Mucosa of gallbladder (tissue), 1 donor: ENCODE measurements around the gene OTOP2. TPM values are rescaled to one million over a fixed set of nuclear protein-coding genes. Genes with fewer than 3 reads are reported as not detected.

ENCODE experiments used
- DNase-seq: peaks from one replicate; pipeline ENCODE4 v3.0.0-alpha.2; 2020; ENCODE audit warnings: low spot score
- total RNA-seq: library from RNA; stranded (reverse); gene quantifications from one replicate; pipeline ENCODE4 v1.2.1, GENCODE V29; 2021
- donor health status: DM: no; HTN: no; CAD: no.

The OTOP2 gene
- total RNA-seq, 1 donor from 2014 or later = not detected

- DNase-seq = peak; percentile 70
Observed at GRCh38 chr17:74923538-74924249, 379 bp upstream of the OTOP2 start.

GRCh38 chr17:74925242-74925641 lies 1.2 kb downstream of the OTOP2 start:
- DNase-seq = no peak

DNA sequence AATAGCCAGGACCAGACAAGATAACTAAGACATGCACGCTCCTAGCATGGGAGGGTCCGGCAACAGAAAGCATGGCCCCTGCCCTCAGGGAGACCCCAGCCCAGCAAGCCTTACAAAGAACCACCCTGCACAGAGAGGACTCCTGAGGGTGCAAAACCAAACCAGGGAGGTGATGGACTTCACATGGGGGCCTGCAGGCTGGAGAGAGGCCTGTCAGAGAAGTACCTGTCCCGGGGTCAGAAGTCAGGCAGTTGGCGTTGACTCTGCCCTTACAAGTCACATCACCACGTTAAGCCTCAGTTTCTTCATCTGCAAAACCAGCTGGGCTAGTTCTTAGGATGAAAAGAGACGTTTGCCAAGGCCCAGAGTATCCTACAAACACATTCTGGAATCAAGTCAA lies 4.7 kb downstream of the OTOP2 start:
- DNase-seq = no peak

GRCh38 chr17:74930535-74931036 lies 6.5 kb downstream of the OTOP2 start:
- DNase-seq = no peak

DNA sequence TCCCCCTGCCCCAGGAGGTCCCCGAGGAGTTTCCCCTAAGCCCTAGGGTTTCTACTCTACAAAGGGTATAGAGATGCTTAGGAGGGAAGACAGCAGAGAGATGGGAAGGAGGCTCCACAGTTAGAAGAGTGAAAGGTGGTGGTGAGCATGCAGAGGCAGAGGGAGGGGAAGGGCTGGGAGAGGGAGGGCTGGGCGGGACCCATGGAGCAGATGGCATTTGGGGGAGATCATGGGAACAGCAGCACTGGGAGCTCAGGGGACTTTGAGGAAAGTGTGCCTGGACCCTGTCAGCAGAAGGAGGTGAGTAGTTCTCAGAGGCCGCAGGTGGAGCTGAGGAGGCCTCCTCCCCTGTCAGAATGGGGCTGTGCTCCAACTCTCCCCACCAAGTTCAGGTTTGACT lies 11.0 kb downstream of the OTOP2 start:
- DNase-seq = no peak

GRCh38 chr17:74935585-74936469 lies 11.8 kb downstream of the OTOP2 start, which contains the start of gene OTOP3:
OTOP3 (plus strand) TSS chr17:74935898; CDS start chr17:74935922, 24 bp downstream.
- DNase-seq = no peak

DNA sequence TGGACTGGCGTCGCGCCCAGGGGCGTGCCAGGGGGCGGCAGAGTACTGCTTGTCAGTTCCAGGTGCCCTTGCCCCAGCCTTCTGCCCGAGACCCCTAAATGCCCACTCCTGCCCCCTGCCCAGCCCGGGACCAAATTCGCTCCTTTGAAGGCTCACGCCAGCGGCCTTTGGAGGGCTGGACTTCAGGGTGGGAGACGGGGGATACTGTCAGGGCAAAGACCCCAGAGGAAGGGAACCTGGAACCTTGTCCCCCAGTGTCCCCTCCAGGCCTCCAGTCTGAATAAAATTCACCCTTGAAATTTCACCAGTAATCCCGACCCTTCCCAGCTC lies 12.4 kb downstream of the OTOP2 start:
- no peak for DNase-seq

GRCh38 chr17:74937064-74938051 lies 13.3 kb downstream of the OTOP2 start:
- DNase-seq = no peak

GRCh38 chr17:74938194-74938950 lies 14.3 kb downstream of the OTOP2 start:
- DNase-seq = no peak

DNA sequence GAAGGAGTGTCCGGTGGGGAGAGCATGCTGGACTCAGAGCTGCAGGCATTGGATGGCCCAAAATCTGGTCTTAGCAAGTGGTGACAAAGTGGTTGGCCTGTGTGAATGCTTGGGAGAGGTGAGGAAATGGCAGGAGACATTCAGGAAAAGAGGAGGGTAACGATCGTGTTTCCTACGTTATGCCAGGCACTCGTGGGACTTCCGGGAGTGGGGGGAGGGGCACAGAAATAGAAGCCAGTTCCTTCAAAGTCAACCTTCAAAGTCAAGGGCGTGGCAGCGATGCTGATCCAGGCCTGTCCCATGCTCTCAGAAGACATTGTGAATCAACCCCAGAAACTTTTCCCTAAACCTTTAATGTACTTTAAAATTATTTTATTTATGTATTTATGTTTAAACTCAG lies 15.5 kb downstream of the OTOP2 start:
- DNase-seq = no peak

GRCh38 chr17:74941128-74941725 lies 17.2 kb downstream of the OTOP2 start:
- DNase-seq = no peak

DNA sequence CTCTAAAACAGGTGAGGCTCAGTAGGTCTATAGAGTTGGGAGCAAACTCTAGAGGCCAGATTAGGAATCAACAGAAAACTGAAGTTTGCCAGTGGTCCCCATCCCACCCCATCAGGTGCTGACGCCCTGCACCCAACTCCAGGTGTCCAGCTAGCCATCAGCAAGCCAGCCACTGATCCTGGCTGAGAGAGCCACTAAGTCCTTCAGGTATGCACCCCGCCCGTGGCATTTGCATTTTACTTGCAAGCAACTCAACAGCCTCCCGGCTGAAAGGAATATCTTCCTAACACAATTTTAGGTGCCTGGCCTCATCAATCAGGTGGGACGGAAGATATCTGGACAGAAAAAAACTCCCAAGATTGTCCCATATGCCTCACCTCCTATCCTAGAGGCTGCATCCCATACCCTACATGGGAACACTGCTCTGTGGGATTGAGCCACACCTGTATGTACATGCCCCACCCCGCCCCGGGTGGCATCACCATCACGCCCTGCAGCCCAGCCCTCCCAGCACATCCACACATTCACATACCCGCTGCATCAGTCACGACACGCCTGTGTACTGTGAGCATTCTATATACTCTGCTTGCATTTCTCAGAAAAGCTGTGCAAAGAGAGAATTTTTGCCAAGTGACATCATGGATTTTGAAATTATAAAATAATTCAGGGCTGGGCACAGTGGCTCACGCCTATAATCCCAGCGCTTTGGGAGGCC lies 19.9 kb downstream of the OTOP2 start:
- no peak for DNase-seq

DNA sequence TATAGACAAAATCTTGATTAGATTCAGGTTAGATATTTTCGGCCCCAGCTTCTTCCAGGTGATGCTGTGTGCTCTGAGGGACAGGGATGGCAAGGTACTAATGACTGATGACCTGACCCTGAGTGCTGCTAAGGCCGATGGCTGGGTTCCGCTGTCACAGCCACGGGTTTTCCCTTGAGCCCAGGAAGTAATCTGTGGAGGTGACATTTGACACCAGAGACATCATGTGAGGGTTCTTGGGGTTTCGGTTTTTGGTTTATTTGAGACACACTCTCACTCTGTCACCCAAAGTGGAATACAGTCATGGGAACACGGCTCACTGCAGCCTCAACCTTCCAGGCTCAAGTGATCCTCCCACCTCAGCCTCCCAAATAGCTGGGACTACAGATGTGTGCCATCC lies 21.5 kb downstream of the OTOP2 start:
- DNase-seq = no peak

DNA sequence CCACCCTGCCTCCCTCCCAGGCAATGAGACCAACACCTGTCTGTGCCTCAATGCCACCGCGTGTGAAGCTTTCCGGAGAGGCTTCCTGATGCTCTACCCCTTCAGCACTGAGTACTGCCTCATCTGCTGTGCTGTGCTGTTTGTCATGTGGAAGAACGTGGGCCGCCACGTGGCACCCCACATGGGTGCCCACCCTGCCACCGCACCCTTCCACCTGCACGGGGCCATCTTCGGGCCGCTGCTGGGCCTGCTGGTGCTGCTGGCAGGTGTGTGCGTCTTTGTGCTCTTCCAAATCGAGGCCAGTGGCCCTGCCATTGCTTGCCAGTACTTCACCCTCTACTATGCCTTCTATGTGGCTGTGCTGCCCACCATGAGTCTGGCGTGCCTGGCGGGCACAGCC lies 22.6 kb downstream of the OTOP2 start:
- no peak for DNase-seq

DNA sequence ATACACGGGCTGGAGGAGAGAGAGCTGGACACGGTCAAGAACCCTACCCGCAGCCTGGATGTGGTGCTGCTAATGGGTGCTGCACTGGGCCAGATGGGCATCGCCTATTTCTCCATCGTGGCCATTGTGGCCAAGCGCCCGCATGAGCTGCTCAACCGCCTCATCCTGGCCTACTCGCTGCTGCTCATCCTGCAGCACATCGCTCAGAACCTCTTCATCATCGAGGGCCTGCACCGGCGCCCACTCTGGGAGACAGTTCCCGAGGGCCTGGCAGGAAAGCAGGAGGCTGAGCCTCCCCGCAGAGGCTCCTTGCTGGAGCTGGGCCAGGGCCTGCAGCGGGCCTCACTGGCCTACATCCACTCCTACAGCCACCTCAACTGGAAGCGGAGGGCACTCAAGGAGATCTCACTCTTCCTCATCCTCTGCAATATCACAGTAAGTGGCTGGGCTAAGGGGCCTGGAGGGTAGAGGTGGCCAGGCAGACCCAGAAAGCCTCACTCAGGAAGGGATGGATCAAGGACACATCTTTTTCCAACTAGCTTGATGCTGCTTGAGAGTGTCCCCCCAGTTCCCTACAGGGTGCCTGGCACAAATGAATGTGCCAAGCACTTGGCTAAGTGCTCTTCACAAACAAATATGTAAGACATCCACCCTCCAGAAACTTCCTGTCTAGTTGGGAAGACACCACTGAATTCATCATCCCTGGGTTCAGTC lies 23.1 kb downstream of the OTOP2 start:
- DNase-seq = no peak

- no peak for DNase-seq
Observed at GRCh38 chr17:74949455-74950115, 25.5 kb downstream of the OTOP2 start.

GRCh38 chr17:74950207-74950606 lies 26.1 kb downstream of the OTOP2 start:
- no peak for DNase-seq

- no peak for DNase-seq
Observed at GRCh38 chr17:74951065-74951464, 27.0 kb downstream of the OTOP2 start.
